ENCODE data around the gene RTN4RL1. TPM values are rescaled to one million over a fixed set of nuclear protein-coding genes. Genes with fewer than 3 reads are reported as not detected.
A peak's percentile ranks its signal among the peaks of the same experiment; 100 is the strongest.

Gene RTN4RL1
- total RNA-seq, 6 experiments from 2014 or later, result 0.54 to 2.6 (median 1.4) TPM

DNA sequence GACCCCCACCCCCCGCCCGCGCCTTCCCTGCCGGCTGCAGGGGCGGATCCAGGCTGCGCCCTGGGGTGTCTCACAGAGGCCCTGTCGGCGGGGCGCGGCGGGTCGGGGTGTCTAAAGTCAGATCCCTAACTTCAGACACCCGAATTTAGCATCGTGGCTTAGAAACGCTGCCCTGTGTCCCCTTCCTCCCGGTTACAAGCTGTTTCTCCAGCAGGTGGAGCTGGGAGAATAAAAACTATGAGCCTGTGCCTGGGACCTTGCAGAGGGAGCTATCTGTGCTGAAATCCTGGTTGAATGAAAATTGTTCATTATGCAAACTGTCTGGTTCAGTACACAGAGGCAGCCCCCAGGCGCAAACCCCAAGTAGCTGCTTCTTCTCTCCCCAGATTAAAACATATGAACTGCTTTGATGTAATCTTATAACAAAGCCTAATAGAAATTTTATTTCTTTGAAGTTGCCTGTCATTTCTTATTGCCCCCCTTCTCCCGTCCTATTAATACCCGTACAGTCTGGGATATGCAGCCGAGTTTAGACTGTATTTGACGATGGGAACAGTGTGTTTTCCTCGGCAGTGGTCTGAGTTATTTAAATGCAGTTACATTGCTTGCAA lies 116.3 kb downstream of the RTN4RL1 start:
- no peak for TF ChIP-seq POLR2A (IDR thresholded peaks at IDR 0.05)
- TF ChIP-seq, protein P1, sequence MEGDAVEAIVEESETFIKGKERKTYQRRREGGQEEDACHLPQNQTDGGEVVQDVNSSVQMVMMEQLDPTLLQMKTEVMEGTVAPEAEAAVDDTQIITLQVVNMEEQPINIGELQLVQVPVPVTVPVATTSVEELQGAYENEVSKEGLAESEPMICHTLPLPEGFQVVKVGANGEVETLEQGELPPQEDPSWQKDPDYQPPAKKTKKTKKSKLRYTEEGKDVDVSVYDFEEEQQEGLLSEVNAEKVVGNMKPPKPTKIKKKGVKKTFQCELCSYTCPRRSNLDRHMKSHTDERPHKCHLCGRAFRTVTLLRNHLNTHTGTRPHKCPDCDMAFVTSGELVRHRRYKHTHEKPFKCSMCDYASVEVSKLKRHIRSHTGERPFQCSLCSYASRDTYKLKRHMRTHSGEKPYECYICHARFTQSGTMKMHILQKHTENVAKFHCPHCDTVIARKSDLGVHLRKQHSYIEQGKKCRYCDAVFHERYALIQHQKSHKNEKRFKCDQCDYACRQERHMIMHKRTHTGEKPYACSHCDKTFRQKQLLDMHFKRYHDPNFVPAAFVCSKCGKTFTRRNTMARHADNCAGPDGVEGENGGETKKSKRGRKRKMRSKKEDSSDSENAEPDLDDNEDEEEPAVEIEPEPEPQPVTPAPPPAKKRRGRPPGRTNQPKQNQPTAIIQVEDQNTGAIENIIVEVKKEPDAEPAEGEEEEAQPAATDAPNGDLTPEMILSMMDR (IDR thresholded peaks at IDR 0.05), result peak; percentile 74 to 86 (median 78)
- no peak overlapping the region for H3K27ac ChIP-seq
- H3K9me3 ChIP-seq, result no peaks in the 10 kb centered on the region
- ATAC-seq (peak; percentile 82 to 89 (median 86)), DNase-seq (peak; percentile 32 to 72 (median 56))
- H3K4me1 ChIP-seq, result peaks cover 3 to 20% (median 5%) of the 10 kb centered on the region in 4 donors
- no peaks in the 10 kb centered on the region for H3K36me3 ChIP-seq
- WGBS (ENCODE audit: insufficient coverage, low coverage, low lambda C conversion rate, missing lambda C conversion rate), result 5% methylated on average over 6 of the region's 22 CpGs
- intact Hi-C loops (cut with DNase I), result loop anchor here (5.0 kb wide), 2 partner anchors 118 to 133 kb away; partner anchors contain the start of genes OVCA2 (in 2 of the 2) and RTN4RL1 (in 2 of the 2)
- H3K27me3 ChIP-seq, result peaks cover 0 to 3% of the 10 kb centered on the region in 2 donors
- no peak overlapping the region for H3K4me3 ChIP-seq

DNA sequence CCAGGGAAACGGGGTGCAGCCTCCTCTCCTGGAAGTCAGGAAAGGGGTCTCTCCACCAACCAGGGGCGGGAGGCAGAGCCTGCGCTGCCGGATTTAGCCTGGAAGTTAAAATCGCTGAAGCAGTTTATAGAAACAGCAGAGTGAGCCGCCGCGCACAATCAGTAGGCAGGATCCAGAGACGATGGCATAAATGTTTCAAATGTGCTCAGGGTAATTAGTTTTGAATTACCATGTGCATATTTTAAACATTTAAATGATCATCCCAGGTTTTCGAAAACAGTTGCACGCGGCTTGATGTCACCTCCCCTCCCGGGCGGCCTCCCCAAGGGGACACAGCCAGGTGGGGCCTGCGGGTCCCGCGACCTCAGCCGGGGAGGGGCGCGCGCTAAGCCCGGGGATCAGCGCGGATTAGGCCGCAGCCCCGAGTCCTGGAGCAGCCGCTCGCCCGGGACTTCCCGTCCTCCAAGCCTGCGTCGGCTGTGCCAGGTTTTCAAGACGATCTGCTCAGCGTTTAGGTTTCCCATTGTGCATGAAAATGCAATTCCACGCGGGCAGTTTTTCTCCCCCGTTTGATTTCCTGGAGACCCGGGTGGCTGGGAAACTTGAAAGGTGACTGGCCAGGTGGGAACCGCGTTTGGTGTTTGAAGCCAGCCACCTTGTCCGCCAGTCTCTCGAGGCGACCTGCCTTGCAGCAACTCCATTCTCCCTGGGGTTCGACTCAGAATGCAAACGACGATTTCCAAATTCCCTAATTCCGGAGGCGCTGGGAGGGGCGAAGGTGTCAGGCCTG lies 117.0 kb downstream of the RTN4RL1 start:
- Histone ChIP-seq H3K4me3 (no peak overlapping the region), H3K9me3 (no peaks in the 10 kb centered on the region), H3K36me3 (no peaks in the 10 kb centered on the region), H3K4me1 (peaks cover 3 to 20% (median 5%) of the 10 kb centered on the region in 4 donors), H3K27ac (no peak overlapping the region), H3K27me3 (peaks cover 0 to 3% of the 10 kb centered on the region in 2 donors)
- no peak for TF ChIP-seq POLR2A (IDR thresholded peaks at IDR 0.05)
- TF ChIP-seq, protein P1 (IDR thresholded peaks at IDR 0.05), result no peak
- ATAC-seq (no peak), DNase-seq (peak in 1 of 3 donors; percentile 54)
- 42% methylated on average over 9 of the region's 49 CpGs for WGBS (ENCODE audit: insufficient coverage, low coverage, low lambda C conversion rate, missing lambda C conversion rate)
- intact Hi-C loops (cut with DNase I), result loop anchor here (5.0 kb wide), 2 partner anchors 119 to 134 kb away; partner anchors contain the start of genes OVCA2 (in 2 of the 2) and RTN4RL1 (in 2 of the 2)

DNA sequence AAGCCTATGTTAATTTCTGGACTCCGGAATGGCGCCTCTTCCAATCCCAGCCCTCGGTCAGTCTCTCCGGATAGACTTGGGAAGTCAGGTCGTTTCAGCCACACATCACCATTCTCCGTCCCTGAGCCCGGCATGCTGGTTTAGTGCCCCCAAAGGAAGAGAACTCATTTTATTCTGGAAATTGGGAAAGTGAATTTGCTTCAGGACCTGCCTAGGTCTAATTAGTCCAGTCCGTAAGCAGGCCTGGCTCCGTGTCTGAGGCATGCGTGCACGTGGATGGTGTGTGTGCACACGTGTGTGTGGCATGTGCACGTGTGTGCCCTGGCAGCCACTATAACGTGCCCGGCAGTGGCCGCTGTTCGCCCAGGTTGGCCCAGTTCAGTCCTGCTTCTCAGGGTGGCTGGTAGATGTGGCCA lies 117.9 kb downstream of the RTN4RL1 start:
- 66% methylated on average over 13 of the region's 17 CpGs for WGBS (ENCODE audit: insufficient coverage, low coverage, low lambda C conversion rate, missing lambda C conversion rate)
- TF ChIP-seq, protein P1 (IDR thresholded peaks at IDR 0.05), result no peak
- TF ChIP-seq POLR2A (IDR thresholded peaks at IDR 0.05), result no peak
- H3K9me3 ChIP-seq, result no peaks in the 10 kb centered on the region
- intact Hi-C loops (cut with DNase I), result loop anchor here (5.0 kb wide), 2 partner anchors 120 to 135 kb away; partner anchors contain the start of genes OVCA2 (in 2 of the 2) and RTN4RL1 (in 2 of the 2)
- peaks cover 3 to 20% (median 5%) of the 10 kb centered on the region in 4 donors for H3K4me1 ChIP-seq
- no peak overlapping the region for H3K27ac ChIP-seq
- H3K4me3 ChIP-seq, result no peak overlapping the region
- ATAC-seq, result peak in 1 of 4 donors; percentile 9
- no peaks in the 10 kb centered on the region for H3K36me3 ChIP-seq
- H3K27me3 ChIP-seq, result peaks cover 0 to 3% of the 10 kb centered on the region in 2 donors
- peak in 1 of 3 donors; percentile 48 for DNase-seq

DNA sequence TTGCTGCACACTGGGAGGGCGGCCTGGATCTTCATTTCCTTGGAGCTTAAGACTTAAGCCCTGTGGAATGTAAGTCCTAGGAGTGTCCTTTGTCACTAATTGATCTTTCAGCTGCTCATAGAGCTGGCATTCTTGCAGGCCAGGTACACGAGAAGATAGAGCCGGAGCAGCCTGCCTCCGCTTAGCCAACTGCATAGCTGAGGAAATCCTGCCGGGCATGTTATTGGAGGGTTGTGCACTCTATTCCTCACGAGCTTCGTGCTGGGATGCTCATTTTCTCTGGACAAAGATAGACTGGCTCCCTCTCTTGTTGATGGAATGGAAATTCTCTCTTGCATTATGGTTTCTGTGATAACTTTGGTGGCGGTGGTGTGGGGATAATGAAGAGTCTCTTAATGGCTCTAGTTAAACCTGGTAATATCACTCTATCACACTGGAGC lies 118.5 kb downstream of the RTN4RL1 start:
- WGBS (ENCODE audit: insufficient coverage, low coverage, low lambda C conversion rate, missing lambda C conversion rate), result 70% methylated on average over 2 of the region's 8 CpGs
- Histone ChIP-seq H3K27me3 (peaks cover 0 to 3% of the 10 kb centered on the region in 2 donors), H3K4me1 (peaks cover 3 to 20% (median 5%) of the 10 kb centered on the region in 4 donors), H3K4me3 (no peak overlapping the region), H3K36me3 (no peaks in the 10 kb centered on the region), H3K9me3 (no peaks in the 10 kb centered on the region), H3K27ac (no peak overlapping the region)
- DNase-seq (peak in 1 of 3 donors; percentile 10), ATAC-seq (no peak)
- intact Hi-C loops (cut with DNase I), result loop anchor here (5.0 kb wide), 2 partner anchors 121 to 136 kb away; partner anchors contain the start of genes OVCA2 (in 2 of the 2) and RTN4RL1 (in 2 of the 2)
- TF ChIP-seq POLR2A (IDR thresholded peaks at IDR 0.05), result no peak
- TF ChIP-seq, protein P1 (IDR thresholded peaks at IDR 0.05), result no peak

All from right lobe of liver (tissue), 6 donors.